Skeletal muscle satellite cell (primary cell): ENCODE results near the gene TSPEAR.
"Not testable (repeated sequence)": the region's sequence is repeated elsewhere in the genome, so short reads cannot be mapped to it uniquely, and the experiment has no call there.

Experiments used
- H3K27me3 ChIP-seq: 2 replicates; pipeline ENCODE4 v1.7.0; 2013; ENCODE audit warnings: low read length; ENCODE audit not compliant: control insufficient read depth, insufficient read depth
- H3K36me3 ChIP-seq: 2 replicates; pipeline ENCODE4 v1.7.0; 2013; ENCODE audit warnings: mild to moderate bottlenecking, control low read depth, low read length; ENCODE audit not compliant: insufficient read depth
- H3K4me1 ChIP-seq: 2 replicates; pipeline ENCODE4 v1.7.0; 2013; ENCODE audit warnings: low read length; ENCODE audit not compliant: control insufficient read depth, insufficient read depth
- H3K4me2 ChIP-seq: 2 replicates; pipeline ENCODE4 v1.7.0; 2013; ENCODE audit warnings: mild to moderate bottlenecking, low read length
- H3K4me3 ChIP-seq: 2 replicates; pipeline ENCODE4 v1.7.0; 2013; ENCODE audit warnings: low read length
- H3K9ac ChIP-seq: 2 replicates; pipeline ENCODE4 v1.7.0; 2013; ENCODE audit warnings: mild to moderate bottlenecking, low read depth, low read length, moderate library complexity
- H3K9me3 ChIP-seq: replicated peaks from 2 replicates; pipeline ENCODE4 v1.7.0; 2013; ENCODE audit warnings: mild to moderate bottlenecking, control low read depth, low read length

TSPEAR gene

DNA sequence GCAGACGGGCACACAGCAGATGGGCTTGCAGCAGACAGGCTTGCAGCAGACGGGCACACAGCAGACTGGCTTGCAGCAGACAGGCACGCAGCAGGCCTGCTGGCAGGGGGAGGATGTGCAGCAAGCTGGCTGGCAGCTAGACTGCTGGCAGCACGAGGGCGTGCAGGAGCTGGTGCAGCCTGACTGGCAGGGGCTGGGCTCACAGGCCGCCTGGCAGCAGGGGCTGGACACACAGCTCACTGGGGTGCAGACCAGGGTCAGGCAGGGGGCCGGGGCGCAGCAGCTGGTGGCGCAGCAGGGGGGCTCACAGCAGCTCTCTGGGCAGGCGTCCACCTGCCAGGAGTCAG is 153.1 kb downstream of the TSPEAR start:
- peaks cover 61% of the 10 kb centered on the region for H3K27me3 ChIP-seq
- H3K9ac ChIP-seq, H3K9me3 ChIP-seq, H3K36me3 ChIP-seq, H3K4me3 ChIP-seq, H3K4me1 ChIP-seq, H3K4me2 ChIP-seq: not testable (repeated sequence)

DNA sequence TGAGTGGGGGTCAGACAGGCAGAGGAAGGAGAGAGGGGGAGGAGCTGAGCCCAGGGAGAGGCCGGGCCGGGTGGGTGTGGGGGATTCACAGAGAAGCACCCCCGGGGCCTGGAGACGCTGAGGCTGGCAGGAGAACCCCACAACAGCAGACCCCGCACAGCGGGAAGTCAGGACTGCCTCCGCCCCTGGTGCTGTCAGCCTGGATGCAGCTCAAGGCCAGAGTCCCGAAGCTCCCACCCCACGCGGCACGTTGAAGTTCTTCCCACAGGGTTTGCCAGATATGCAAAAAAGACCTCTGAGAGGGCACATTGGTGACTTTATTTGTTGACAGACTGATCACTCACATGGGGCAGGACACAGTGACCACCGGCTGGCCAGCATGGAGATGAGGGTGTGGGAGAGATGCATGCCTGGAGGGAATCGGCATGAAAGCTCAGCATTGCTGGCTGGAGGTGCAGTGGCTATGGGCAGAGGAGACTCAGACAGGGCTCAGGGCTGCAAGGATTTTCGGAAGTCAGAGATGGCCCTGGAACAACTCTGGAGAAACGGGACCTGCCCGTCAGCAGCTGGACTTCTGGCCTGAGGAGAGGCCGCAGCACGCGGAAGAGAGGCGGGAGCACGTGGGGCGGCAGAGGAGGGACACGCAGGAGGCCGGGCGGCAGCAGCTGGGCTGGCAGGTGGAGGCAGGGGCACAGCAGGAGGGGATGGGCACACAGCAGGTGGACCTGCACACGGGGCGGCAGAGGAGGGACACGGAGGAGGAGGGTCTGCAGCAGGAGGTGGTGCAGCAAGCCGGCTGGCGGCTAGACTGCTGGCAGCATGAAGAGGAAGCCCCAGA is 153.7 kb downstream of the TSPEAR start:
- Histone ChIP-seq H3K36me3 (no peaks in the 10 kb centered on the region), H3K9me3 (no peaks in the 10 kb centered on the region), H3K4me2 (no peak overlapping the region), H3K4me3 (no peak overlapping the region), H3K27me3 (peaks cover 67% of the 10 kb centered on the region), H3K9ac (no peak overlapping the region), H3K4me1 (no peaks in the 10 kb centered on the region)

DNA sequence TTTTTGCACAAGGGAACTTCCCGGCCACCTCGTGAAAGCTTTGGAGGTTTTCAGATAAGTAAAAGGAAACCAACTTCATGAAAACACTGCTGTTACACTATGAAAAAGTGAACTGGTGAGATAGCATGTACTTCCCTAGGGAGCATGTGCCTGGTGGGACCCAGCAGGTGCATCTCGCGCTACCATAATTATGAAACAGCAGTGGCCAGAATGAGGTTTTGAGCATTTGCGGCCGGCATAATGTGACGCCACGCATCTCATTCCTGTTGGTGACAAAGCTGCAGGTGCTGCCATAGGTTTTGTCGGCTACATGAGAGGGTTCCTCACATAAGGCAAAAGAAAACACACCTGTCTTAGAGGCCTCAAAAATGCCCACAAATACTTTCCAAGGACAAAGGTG is 154.5 kb downstream of the TSPEAR start:
- Histone ChIP-seq H3K36me3 (no peaks in the 10 kb centered on the region), H3K27me3 (peaks cover 75% of the 10 kb centered on the region), H3K9me3 (no peaks in the 10 kb centered on the region), H3K4me3 (no peak overlapping the region), H3K4me2 (no peak overlapping the region), H3K9ac (no peak overlapping the region), H3K4me1 (no peaks in the 10 kb centered on the region)

DNA sequence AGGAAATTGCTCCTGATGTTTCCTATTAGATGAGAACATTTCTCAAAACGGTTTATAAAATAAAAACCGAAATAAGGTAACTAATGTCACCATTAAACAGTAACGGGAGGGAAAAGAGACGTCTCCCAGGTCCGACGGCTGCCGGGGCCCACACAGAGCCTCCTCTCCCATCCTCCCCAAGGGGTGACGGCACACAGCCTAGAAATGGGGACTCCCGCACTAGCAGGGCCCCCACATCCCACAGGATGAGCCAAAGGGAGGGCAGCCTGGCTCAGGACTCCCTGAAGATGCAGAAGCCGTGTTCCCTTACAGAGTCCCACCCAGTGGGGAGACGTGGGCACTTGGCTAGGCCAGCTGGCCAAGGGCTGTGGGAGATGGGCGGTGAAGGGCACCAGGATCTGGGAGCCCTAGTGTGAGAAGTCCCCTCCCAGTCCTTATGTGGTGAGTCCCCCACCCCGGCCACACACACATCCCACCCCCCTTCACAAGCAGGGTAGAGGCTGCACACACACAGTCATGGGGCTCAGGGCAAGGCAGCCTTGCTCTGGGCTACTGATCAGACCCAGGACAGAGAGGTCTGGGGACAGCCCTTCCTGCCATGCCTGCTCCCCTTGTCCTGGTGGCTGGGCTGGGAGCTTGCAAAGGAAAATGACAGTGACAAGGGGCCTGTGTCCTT is 156.0 kb downstream of the TSPEAR start:
- Histone ChIP-seq H3K9ac (no peak overlapping the region), H3K27me3 (peaks cover 83% of the 10 kb centered on the region)

GRCh38 chr21:44552681-44553080 is 158.7 kb downstream of the TSPEAR start:
- Histone ChIP-seq H3K4me2 (no peak overlapping the region), H3K27me3 (peaks cover 80% of the 10 kb centered on the region), H3K9me3 (no peaks in the 10 kb centered on the region), H3K36me3 (no peaks in the 10 kb centered on the region), H3K9ac (no peak overlapping the region), H3K4me1 (no peaks in the 10 kb centered on the region), H3K4me3 (no peak overlapping the region)

More for the DNA sequence above, 156.0 kb downstream of the TSPEAR start:
- no peaks in the 10 kb centered on the region for H3K36me3 ChIP-seq
- H3K4me2 ChIP-seq, result no peak overlapping the region
- no peak overlapping the region for H3K4me3 ChIP-seq
- no peaks in the 10 kb centered on the region for H3K4me1 ChIP-seq
- no peaks in the 10 kb centered on the region for H3K9me3 ChIP-seq

DNA sequence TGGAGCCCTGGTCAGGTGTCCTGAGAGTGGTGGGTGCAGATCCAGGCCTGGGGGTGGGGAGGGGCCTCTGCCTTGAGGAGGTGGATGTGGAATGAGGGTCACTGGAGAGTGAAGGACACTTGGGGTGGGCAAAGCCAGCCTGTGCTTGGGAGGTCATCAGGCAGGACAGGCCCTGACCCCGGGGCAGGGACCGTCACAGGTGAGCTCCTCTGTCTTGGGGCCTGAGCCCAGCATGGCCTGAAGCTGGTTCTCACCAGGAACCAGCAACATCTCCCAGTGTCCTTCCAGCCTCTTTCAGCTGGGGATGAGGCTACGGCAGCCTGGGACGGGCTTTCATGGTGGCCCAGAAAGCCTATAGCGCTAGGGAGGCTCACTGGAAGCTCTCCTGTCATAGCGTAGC is 159.2 kb downstream of the TSPEAR start:
- no peak overlapping the region for H3K4me3 ChIP-seq
- peaks cover 74% of the 10 kb centered on the region for H3K27me3 ChIP-seq
- no peaks in the 10 kb centered on the region for H3K4me1 ChIP-seq
- no peaks in the 10 kb centered on the region for H3K36me3 ChIP-seq
- H3K9me3 ChIP-seq, result no peaks in the 10 kb centered on the region
- no peak overlapping the region for H3K9ac ChIP-seq
- H3K4me2 ChIP-seq, result no peak overlapping the region

DNA sequence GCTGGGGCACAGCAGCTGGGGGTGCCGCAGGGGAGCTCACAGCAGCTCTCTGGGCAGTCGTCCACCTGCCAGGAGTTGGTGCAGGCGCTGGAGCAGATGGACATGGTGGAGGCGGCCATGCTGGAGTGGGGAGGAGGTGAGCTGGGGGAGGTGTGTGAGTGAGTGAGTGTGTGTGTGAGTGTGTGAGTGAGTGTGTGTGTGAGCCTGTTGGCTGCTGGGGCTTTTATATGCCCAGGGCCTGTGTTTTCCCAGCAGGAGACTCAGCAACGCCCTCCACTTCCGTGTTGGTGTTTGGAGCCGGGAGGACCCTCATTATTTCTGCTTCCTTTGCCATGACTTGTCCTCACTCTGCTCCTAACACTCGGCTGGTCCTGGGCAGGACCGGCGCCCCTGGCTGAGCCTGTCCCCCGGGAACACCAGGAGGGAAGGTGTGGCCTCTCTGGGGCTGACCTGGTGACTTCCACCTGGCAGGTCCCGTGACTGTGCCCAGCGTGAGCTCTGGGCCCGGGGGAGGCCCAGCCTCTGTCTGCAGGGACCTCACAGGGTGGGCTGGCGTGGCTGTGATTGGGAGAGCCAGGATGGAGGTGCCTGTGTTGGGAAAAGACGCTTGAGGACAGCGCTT is 159.9 kb downstream of the TSPEAR start, which contains the start of gene KRTAP10-2:
KRTAP10-2 (minus strand) TSS at position 166 of the 622 bp plus-strand sequence; CDS start at position 119, 47 bp downstream.
- no peak within 1 kb of the TSS for H3K9ac ChIP-seq
- H3K4me2 ChIP-seq, result no peak within 1 kb of the TSS
- H3K36me3 ChIP-seq, result no peaks in the 10 kb centered on the region
- H3K4me1 ChIP-seq, result no peaks in the 10 kb centered on the region
- no peaks in the 10 kb centered on the region for H3K9me3 ChIP-seq
- H3K4me3 ChIP-seq, result no peak within 1 kb of the TSS
- H3K27me3 ChIP-seq, result peaks cover 67% of the 10 kb centered on the region

DNA sequence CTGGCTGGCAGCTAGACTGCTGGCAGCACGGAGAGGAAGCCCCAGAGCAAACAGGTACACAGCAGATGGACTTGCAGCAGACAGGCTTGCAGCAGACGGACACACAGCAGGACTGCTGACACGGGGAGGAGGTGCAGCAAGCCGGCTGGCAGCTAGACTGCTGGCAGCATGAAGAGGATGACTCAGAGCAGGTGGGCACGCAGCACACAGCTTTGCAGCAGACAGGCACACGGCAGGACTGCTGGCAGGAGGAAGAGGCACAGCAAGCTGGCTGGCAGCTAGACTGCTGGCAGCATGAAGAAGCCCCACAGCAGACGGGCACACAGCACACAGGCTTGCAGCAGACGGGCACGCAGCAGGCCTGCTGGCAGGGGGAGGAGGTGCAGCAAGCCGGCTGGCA is 160.6 kb downstream of the TSPEAR start:
- H3K36me3 ChIP-seq, result no peaks in the 10 kb centered on the region
- no peak overlapping the region for H3K4me2 ChIP-seq
- H3K9me3 ChIP-seq, result no peaks in the 10 kb centered on the region
- H3K27me3 ChIP-seq, result peaks cover 65% of the 10 kb centered on the region
- no peaks in the 10 kb centered on the region for H3K4me1 ChIP-seq
- no peak overlapping the region for H3K9ac ChIP-seq
- no peak overlapping the region for H3K4me3 ChIP-seq

GRCh38 chr21:44550285-44550684 is 161.1 kb downstream of the TSPEAR start:
- not testable (repeated sequence) for H3K9ac ChIP-seq, H3K4me2 ChIP-seq, H3K36me3 ChIP-seq, H3K4me1 ChIP-seq, H3K9me3 ChIP-seq, H3K4me3 ChIP-seq
- peaks cover 61% of the 10 kb centered on the region for H3K27me3 ChIP-seq

- no peaks in the 10 kb centered on the region for H3K4me1 ChIP-seq
- no peak overlapping the region for H3K9ac ChIP-seq
- peaks cover 56% of the 10 kb centered on the region for H3K27me3 ChIP-seq
- no peak overlapping the region for H3K4me3 ChIP-seq
- no peak overlapping the region for H3K4me2 ChIP-seq
- no peaks in the 10 kb centered on the region for H3K9me3 ChIP-seq
- H3K36me3 ChIP-seq, result no peaks in the 10 kb centered on the region
These were observed 161.7 kb downstream of the TSPEAR start for GRCh38 chr21:44549525-44550211.

DNA sequence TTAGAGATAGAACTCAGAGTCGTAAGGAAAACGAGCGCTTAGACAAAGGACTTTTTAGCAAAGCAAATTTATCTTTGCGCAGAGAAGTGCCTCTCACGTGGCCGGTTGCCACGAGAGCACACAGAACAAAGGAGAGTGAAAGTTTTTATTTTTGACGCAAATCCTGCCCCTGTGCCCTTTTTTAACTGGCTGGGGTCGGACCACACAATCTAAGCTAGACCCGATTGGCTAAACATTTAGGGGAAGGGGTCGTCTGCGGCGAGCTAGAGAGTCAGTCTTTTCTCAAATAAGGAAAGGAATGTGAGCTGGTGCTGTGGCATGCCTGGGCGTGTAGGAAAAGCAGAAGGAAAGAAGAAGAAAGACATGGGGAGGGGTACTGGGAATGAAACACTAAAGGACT is 162.4 kb downstream of the TSPEAR start:
- no peaks in the 10 kb centered on the region for H3K9me3 ChIP-seq
- H3K4me1 ChIP-seq, result no peaks in the 10 kb centered on the region
- H3K4me3 ChIP-seq, result no peak overlapping the region
- peaks cover 49% of the 10 kb centered on the region for H3K27me3 ChIP-seq
- H3K36me3 ChIP-seq, result no peaks in the 10 kb centered on the region
- no peak overlapping the region for H3K9ac ChIP-seq
- H3K4me2 ChIP-seq, result no peak overlapping the region
